SK-N-SH (cell line): ENCODE data around the gene TXNDC11. TPM values are rescaled to one million over a fixed set of nuclear protein-coding genes. Genes with fewer than 3 reads are reported as not detected.
A peak's percentile ranks its signal among the peaks of the same experiment; 100 is the strongest.

ENCODE experiments used
- CTCF ChIA-PET: fragments of 300-600, 350-600 bp; formaldehyde crosslinking; extraction: SDS; loops from one replicate; lab custom pipeline; 2021; lab: Yijun Ruan, JAX
- POLR2A ChIA-PET: fragments of 350-600 bp; sonication (Branson Sonifier 250); formaldehyde crosslinking; extraction: SDS; loops from one replicate; lab custom pipeline; 2020; ENCODE audit warnings: antibody characterized with exemption, inconsistent platforms; lab: Yijun Ruan, JAX
- DNase-seq: peaks from one replicate; pipeline ENCODE4 v3.0.0; 2012
- H2AFZ ChIP-seq: fragments of 200-600 bp; sonication (generic); 2 replicates; pipeline ENCODE4 v1.8.1; 2016; ENCODE audit warnings: antibody characterized with exemption, mild to moderate bottlenecking, low read depth
- H3F3A ChIP-seq: fragments of 200-600 bp; sonication (generic); replicated peaks from 2 replicates; pipeline ENCODE3; 2016; ENCODE audit warnings: antibody characterized with exemption, mild to moderate bottlenecking; ENCODE audit not compliant: insufficient read depth
- H3K27ac ChIP-seq, 2 experiments: fragments of 200-500 bp in 1 of 2; fragments of 200-600 bp in 1 of 2; sonication (Bioruptor generic) in 1 of 2; sonication (generic), shearing (Covaris generic) in 1 of 2; 2 replicates each; pipeline versions ENCODE4 v1.5.1 to v1.6.1; 2014 to 2016; ENCODE audit warnings: low read depth in 2 of 2, inconsistent platforms in 1 of 2, low read length in 1 of 2, mild to moderate bottlenecking in 1 of 2, mixed read lengths in 1 of 2
- H3K27me3 ChIP-seq: fragments of 200-600 bp; sonication (generic), shearing (Covaris generic); 2 replicates; pipeline ENCODE4 v1.6.1; 2016; ENCODE audit warnings: mixed run types; ENCODE audit not compliant: insufficient read depth
- H3K36me3 ChIP-seq, 2 experiments: fragments of 200-500 bp in 1 of 2; fragments of 200-600 bp in 1 of 2; sonication (Bioruptor generic) in 1 of 2; sonication (generic) in 1 of 2; replicated peaks in 1 of 2; 2 replicates each; pipeline versions ENCODE3 to v1.5.1; 2014 to 2016; ENCODE audit warnings: low read length in 1 of 2, mild to moderate bottlenecking in 1 of 2; ENCODE audit not compliant: insufficient read depth in 2 of 2, control insufficient read depth in 1 of 2
- H3K4me1 ChIP-seq, 2 experiments: fragments of 200-500 bp in 1 of 2; fragments of 200-600 bp in 1 of 2; sonication (Bioruptor generic) in 1 of 2; sonication (generic), shearing (Covaris generic) in 1 of 2; 2 replicates each; pipeline versions ENCODE4 v1.5.1 to v1.6.1; 2014 to 2016; ENCODE audit warnings: low read depth in 1 of 2, low read length in 1 of 2, mixed run types in 1 of 2; ENCODE audit not compliant: insufficient read depth in 2 of 2, control insufficient read depth in 1 of 2
- H3K4me2 ChIP-seq: fragments of 200-600 bp; sonication (generic), shearing (Covaris generic); 2 replicates; pipeline ENCODE4 v1.6.1; 2017; ENCODE audit warnings: mixed run types
- H3K4me3 ChIP-seq, 2 experiments: fragments of 200-500 bp in 1 of 2; fragments of 200-600 bp in 1 of 2; sonication (Bioruptor generic) in 1 of 2; sonication (generic), shearing (Covaris generic) in 1 of 2; 2 replicates each; pipeline versions ENCODE4 v1.5.1 to v1.8.1; 2014 to 2016; ENCODE audit warnings: low read depth in 2 of 2, inconsistent platforms in 1 of 2, low read length in 1 of 2, mild to moderate bottlenecking in 1 of 2, mixed read lengths in 1 of 2, moderate library complexity in 1 of 2
- H3K79me2 ChIP-seq: fragments of 200-600 bp; sonication (generic); 2 replicates; pipeline ENCODE4 v1.8.1; 2017; ENCODE audit warnings: mild to moderate bottlenecking; ENCODE audit not compliant: insufficient read depth
- H3K9ac ChIP-seq: fragments of 200-600 bp; sonication (generic); 2 replicates; pipeline ENCODE4 v1.6.1; 2017; ENCODE audit warnings: mixed run types
- H3K9me2 ChIP-seq: fragments of 200-600 bp; sonication (generic); 2 replicates; pipeline ENCODE4 v1.6.1; 2017; ENCODE audit warnings: mixed run types
- H3K9me3 ChIP-seq: fragments of 200-600 bp; sonication (generic); 2 replicates; pipeline ENCODE4 v1.6.1; 2017; ENCODE audit warnings: mixed run types, mild to moderate bottlenecking, moderate library complexity
- H4K20me1 ChIP-seq: fragments of 200-600 bp; sonication (generic); 2 replicates; pipeline ENCODE4 v1.6.1; 2017; ENCODE audit warnings: mild to moderate bottlenecking, mixed run types; ENCODE audit not compliant: insufficient read depth
- FOSL2 ChIP-seq: IDR thresholded peaks from 2 replicates; pipeline ENCODE4 v1.4.0; 2012; ENCODE audit warnings: low read depth, mild to moderate bottlenecking, moderate library complexity, borderline replicate concordance
- FOXM1 ChIP-seq: IDR thresholded peaks from 2 replicates; pipeline ENCODE4 v1.4.0; 2012; ENCODE audit warnings: low read depth, mild to moderate bottlenecking
- GATA2 ChIP-seq: sonication (generic); formaldehyde crosslinking; IDR thresholded peaks from 2 replicates; pipeline ENCODE4 v1.5.0; 2020; ENCODE audit warnings: mild to moderate bottlenecking, missing genetic modification reagents
- JUND ChIP-seq: IDR thresholded peaks from 2 replicates; pipeline ENCODE4 v1.4.0; 2012
- MAX ChIP-seq: IDR thresholded peaks from 2 replicates; pipeline ENCODE4 v1.4.0; 2012; ENCODE audit warnings: low read depth
- PBX3 ChIP-seq: IDR thresholded peaks from 2 replicates; pipeline ENCODE4; 2012
- RFX5 ChIP-seq: IDR thresholded peaks from 2 replicates; pipeline ENCODE4 v1.6.1; 2012; ENCODE audit warnings: mild to moderate bottlenecking, improper control_type of control experiment, low read length
- RXRA ChIP-seq: IDR thresholded peaks from 2 replicates; pipeline ENCODE4 v1.4.0; 2012; ENCODE audit warnings: low read depth, mild to moderate bottlenecking, borderline replicate concordance
- TAF1 ChIP-seq: IDR thresholded peaks from 2 replicates; pipeline ENCODE4 v1.6.1; 2012; ENCODE audit warnings: low read depth, mild to moderate bottlenecking, low read length, moderate library complexity, borderline replicate concordance
- TCF12 ChIP-seq: IDR thresholded peaks from 2 replicates; pipeline ENCODE4 v1.4.0; 2012
- YY1 ChIP-seq: IDR thresholded peaks from 2 replicates; pipeline ENCODE4 v1.4.0; 2012; ENCODE audit warnings: low read depth, mild to moderate bottlenecking
- WGBS: methylation state at CpG from one replicate; pipeline ENCODE4 v1.1.6; 2017; ENCODE audit warnings: low lambda C conversion rate; 5-methylcytosine and 5-hydroxymethylcytosine counted together
- polyA plus RNA-seq, 3 experiments: library from polyadenylated mRNA; depleted of rRNA; stranded (reverse); fragments of >200 nt; gene quantifications; 2 replicates each; pipeline ENCODE4 v1.2.3, GENCODE V29; 2012
- TF ChIP-seq, protein P1 (sequence below): IDR thresholded peaks from 2 replicates; pipeline ENCODE4 v1.4.0; 2012; ENCODE audit warnings: low read depth, borderline replicate concordance
- TF ChIP-seq, protein P2 (sequence below): fragments of 150-350 bp; IDR thresholded peaks from 2 replicates; pipeline ENCODE4 v1.6.1; 2016; ENCODE audit warnings: mild to moderate bottlenecking, low read depth, low read length

Gene TXNDC11
- polyA plus RNA-seq, 1 of the 3 experiments (the other 2 are of a cell fraction): 37.0 TPM

GRCh38 chr16:11639925-11640899 lies 102.4 kb downstream of the TXNDC11 start:
- DNase-seq: no peak
- H3K27ac ChIP-seq: peak overlapping the region in 1 of 2 experiments; percentile 89; a peak in 2 of 4 replicates
- no peak overlapping the region for H3K4me3 ChIP-seq
- peaks cover 8% of the 10 kb centered on the region for H3F3A ChIP-seq
- no peaks in the 10 kb centered on the region for H3K9me3 ChIP-seq
- H3K27me3 ChIP-seq: no peaks in the 10 kb centered on the region
- TF ChIP-seq RFX5 (peak; percentile 95), JUND (peak; percentile 56; the same call in 1 of the 2 replicates), TAF1 (0 out of 2 replicates have a peak, but pooled peaks have one; percentile 30), PBX3 (peak; percentile 73), RXRA (peak; percentile 74; the same call in 1 of the 2 replicates), GATA2 (CRISPR knock-in tag) (no peak), TCF12 (peak; percentile 65), FOXM1 (no peak), FOSL2 (peak; percentile 69; the same call in 1 of the 2 replicates), YY1 (no peak), MAX (peak; percentile 82)
- TF ChIP-seq, protein P1, sequence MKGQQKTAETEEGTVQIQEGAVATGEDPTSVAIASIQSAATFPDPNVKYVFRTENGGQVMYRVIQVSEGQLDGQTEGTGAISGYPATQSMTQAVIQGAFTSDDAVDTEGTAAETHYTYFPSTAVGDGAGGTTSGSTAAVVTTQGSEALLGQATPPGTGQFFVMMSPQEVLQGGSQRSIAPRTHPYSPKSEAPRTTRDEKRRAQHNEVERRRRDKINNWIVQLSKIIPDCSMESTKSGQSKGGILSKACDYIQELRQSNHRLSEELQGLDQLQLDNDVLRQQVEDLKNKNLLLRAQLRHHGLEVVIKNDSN: peak; percentile 50; the same call in 1 of the 2 replicates
- TF ChIP-seq, protein P2, sequence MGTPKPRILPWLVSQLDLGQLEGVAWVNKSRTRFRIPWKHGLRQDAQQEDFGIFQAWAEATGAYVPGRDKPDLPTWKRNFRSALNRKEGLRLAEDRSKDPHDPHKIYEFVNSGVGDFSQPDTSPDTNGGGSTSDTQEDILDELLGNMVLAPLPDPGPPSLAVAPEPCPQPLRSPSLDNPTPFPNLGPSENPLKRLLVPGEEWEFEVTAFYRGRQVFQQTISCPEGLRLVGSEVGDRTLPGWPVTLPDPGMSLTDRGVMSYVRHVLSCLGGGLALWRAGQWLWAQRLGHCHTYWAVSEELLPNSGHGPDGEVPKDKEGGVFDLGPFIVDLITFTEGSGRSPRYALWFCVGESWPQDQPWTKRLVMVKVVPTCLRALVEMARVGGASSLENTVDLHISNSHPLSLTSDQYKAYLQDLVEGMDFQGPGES: no peak
- TF ChIP-seq, all 33 proteins: peak for 9
- POLR2A ChIA-PET: no interaction called here
- Histone ChIP-seq H4K20me1 (no peaks in the 10 kb centered on the region), H3K4me2 (peak overlapping the region; percentile 50; the same call in 1 of the 2 replicates), H3K36me3 (no peaks in the 10 kb centered on the region), H3K9me2 (no peaks in the 10 kb centered on the region), H2AFZ (peak overlapping the region; percentile 63; the same call in 1 of the 2 replicates), H3K79me2 (no peaks in the 10 kb centered on the region), H3K4me1 (peaks cover 8 to 10% of the 10 kb centered on the region in 2 experiments; a peak in 3 of 4 replicates), H3K9ac (peak overlapping the region; percentile 43; the same call in 1 of the 2 replicates)
- WGBS: 50% methylated on average over 22 of the region's 25 CpGs
- CTCF ChIA-PET: interaction anchor here (0.6 to 4.3 kb wide), 28 partner anchors 10 to 676 kb away, joined by 3 to 38 read pairs (median 5); partner anchors contain the start of gene LITAF
